Coronary artery (tissue), 2 donors: ENCODE results near the gene IDH3G.

Source experiments
- DNase-seq: peaks from one replicate; pipeline ENCODE4 v3.0.0-alpha.2; 2017; ENCODE audit warnings: low spot score
- H3K27ac ChIP-seq, 2 donors: fragments of 200-600 bp; sonication (generic); one replicate each; pipeline ENCODE4 v1.5.1; 2016 to 2019
- H3K4me3 ChIP-seq: fragments of 200-600 bp; sonication (generic); 2 replicates; pipeline ENCODE4 v1.5.1; 2016; ENCODE audit warnings: mild to moderate bottlenecking, moderate library complexity
- CTCF ChIP-seq: fragments of 200-600 bp; sonication (generic); IDR thresholded peaks from one replicate; pipeline ENCODE4 v1.5.1; 2019; ENCODE audit warnings: antibody characterized with exemption

IDH3G gene

GRCh38 chrX:153803211-153804099 is 9.3 kb upstream of the IDH3G start:
- no peak for DNase-seq
- Histone ChIP-seq H3K27ac (no peak overlapping the region), H3K4me3 (no peak overlapping the region)
- no peak for TF ChIP-seq CTCF

- no peak for TF ChIP-seq CTCF
- DNase-seq: no peak
- Histone ChIP-seq H3K4me3 (no peak overlapping the region), H3K27ac (no peak overlapping the region)
Measured at GRCh38 chrX:153802513-153803045, 8.4 kb upstream of the IDH3G start.

GRCh38 chrX:153801669-153802068 is 7.5 kb upstream of the IDH3G start:
- no peak overlapping the region for H3K4me3 ChIP-seq
- H3K27ac ChIP-seq: peak overlapping the region in 1 of 2 donors; percentile 72
- no peak for DNase-seq
- no peak for TF ChIP-seq CTCF

DNA sequence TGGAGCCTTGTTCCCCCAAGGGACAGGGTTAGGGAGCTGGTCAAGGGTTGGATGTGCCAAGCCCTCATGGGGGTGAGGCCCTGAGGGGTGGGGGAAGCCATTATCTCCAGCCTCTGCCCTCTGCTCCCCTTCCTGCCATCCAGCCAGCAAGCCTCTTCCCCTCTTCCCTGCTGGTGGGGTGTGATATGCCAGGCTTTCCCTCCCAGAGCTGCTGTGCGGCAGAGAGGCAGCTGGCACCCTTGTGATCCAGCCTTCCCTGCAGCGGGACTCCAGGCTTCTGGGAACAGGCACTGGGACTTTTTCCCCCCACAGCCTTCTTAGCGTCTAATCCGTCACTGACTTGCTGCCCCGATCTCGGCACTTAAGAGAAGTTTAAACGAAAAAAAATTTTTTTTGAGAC is 6.6 kb upstream of the IDH3G start:
- DNase-seq: no peak
- H3K27ac ChIP-seq: peak overlapping the region; percentile 13 to 72
- no peak overlapping the region for H3K4me3 ChIP-seq
- no peak for TF ChIP-seq CTCF

GRCh38 chrX:153800177-153800722 is 6.1 kb upstream of the IDH3G start:
- no peak for TF ChIP-seq CTCF
- H3K27ac ChIP-seq: peak overlapping the region; percentile 60 to 72
- DNase-seq: no peak
- H3K4me3 ChIP-seq: no peak overlapping the region

GRCh38 chrX:153799326-153799725 is 5.2 kb upstream of the IDH3G start:
- DNase-seq: no peak
- no peak for TF ChIP-seq CTCF
- peak overlapping the region in 1 of 2 donors; percentile 72 for H3K27ac ChIP-seq
- no peak overlapping the region for H3K4me3 ChIP-seq
